ENCODE measurements around the gene GARIN5A.

The GARIN5A gene

DNA sequence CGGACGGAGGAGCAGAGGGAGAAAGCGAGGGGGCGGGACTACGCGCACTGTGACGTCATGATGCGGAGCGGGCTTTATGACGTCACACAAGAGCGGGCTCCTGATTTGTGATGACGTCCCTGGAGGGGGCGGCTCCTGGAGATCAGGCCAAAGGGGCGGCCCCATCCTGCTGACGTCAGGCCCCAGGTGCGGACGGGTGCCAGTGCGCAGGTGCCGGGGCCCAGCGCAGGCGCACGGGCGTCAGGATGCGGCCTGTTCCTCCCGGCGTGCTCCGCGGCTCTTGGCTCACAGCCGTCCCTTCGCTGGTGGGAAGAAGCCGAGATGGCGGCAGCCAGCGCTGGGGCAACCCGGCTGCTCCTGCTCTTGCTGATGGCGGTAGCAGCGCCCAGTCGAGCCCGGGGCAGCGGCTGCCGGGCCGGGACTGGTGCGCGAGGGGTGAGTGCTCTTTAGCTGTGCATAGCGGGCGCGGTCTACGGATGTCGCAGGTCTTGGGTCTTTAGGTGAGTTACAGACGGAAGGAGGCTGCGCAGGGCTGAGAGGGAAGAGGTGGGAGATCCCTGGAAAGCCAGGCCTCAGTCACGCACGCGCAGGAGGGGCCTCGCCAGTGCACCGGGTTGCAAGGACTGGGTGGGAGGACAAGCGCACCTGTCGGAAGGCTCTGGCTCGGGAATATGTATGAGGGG lies at the start of gene GARIN5A, which contains the start of gene EMC10:
Gene GARIN5A (minus strand): TSS at position 625 of the 683 bp plus-strand sequence. CDS start 460 bp downstream, at position 165.
Gene EMC10 (plus strand): TSS at position 284 of the 683 bp plus-strand sequence. CDS start 38 bp downstream, at position 322.
- DNase-seq: peak; percentile 97

DNA sequence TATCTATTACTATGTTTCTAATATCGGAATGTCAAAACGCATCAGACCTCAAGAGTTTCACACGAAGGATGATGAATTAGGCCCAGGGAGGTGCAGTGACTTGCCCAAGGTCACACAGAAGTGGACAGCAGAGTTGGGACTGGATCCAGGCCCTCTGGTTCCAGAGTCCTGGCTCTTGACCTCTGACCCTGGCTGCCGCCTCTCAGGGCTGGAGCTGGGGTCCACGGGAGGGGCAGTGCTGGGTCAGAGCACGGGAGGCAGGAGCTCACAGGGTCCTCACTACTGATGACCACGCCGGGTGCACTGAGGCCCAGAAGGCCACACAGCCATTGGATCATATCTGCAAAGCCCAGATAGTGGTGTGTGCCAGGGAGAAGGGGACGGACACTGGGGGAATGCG lies 46.2 kb upstream of the GARIN5A start:
- DNase-seq: no peak

DNA sequence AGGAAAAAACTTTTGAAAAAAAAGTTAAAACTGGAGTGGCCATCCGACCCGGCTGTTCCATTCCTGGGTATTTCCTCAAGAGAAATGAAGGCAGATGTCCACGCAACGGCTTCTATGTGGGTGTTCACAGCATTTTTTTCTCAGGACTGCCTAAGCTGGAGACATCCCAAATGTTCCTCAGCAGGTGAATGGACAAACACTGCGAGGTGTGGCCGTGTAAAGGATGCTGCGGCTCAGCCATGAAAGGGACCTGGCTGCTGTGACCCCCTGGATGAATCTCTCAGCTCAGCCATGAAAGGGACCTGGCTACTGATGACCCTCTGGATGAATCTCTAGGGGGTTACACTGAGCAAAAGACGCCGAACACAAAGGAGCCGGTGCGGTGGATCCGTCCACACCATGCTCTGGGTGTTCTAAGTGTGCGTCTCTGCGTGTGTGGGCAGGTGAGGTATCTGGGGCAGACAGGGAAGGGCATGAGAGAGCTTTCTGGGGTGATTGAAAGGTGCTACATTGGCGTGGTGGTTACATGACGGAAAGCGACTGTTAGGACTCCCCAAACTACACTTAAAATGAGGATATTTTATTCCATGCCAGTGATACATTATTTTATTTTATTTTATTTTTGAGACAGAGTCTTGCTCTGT lies 44.3 kb upstream of the GARIN5A start:
- DNase-seq: no peak

- DNase-seq: no peak
Measured at GRCh38 chr19:50519006-50519575, 42.4 kb upstream of the GARIN5A start.

DNA sequence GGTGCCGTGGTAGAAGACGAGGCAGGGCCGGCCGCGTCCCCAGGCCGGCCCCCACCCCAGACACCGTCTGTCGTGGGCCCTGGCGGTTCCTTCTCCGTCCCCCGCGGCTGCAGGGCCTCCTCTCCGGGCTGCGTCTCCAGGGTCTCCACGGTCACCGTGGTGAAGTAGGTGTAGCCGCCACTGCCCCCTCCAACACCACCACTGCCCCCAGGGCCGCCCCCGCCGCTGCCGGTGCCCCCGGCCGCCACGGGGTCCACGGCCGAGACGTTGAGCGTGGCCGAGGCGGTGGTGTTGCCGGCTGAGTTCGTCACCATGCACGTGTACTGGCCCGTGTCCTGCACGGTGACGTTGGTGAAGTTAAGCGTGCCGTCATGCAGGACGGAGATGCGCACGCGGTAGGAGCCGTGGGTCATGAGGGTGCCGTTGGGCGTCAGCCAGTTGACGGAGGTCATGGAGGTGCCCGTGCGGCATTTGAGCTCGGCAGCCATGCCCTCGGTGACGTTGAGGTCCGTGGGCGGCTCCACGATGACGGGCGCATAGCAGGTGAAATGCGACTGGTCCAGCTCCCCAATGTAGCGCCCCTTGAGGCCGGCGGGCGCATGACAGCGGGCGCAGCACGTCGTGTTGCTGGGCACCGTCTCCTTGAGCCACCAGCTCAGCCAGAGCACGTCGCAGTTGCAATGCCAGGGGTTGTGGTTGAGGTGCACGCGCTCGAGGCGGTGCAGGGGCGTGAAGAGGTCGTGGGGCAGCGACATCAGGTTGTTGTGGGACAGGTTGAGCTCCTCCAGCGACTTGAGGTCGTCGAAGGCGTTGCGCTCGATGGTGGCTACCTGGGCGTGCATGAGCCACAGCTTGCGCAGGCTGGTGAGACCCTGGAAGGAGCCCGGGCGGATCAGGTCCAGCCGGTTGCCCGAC lies 41.7 kb upstream of the GARIN5A start:
- no peak for DNase-seq

- DNase-seq: no peak
Measured at GRCh38 chr19:50517704-50518075, 41.0 kb upstream of the GARIN5A start.

DNA sequence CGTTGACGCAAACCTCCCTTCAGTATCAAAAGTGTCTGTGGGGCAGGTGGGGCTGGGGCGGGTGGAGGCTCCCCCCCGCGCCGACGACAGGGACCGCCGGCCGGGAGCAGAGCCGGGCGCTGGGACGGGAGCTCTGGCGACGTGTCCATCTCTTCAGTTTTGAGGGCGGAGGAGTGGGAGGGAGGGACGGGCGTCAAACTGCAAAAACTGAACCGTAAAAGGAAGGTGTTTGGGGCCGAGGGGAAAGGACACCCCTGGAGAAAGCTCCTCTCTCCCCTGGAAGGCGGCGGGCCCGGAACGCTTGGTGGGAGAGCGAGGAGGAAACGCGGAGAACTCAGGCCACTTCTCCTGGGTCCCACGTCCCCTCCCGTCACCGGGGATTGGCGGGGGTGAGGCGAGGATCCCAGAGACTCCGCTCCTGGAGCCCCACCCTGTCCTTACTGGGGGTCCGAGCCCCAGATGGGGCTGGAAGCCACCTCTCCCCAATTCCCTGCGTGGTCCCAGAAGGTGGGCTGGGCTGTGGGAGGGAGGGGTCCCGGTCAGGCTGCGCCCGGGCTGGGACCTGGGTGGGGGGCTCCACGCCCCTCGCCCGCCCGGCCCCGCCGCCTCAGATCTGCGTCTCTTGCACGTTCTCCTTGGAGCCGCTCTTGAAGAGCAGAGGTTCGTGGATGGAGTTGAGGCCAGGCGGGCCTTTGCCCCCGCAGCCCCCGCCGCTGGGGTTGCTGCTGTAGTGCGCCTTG lies 40.5 kb upstream of the GARIN5A start:
- no peak for DNase-seq

DNA sequence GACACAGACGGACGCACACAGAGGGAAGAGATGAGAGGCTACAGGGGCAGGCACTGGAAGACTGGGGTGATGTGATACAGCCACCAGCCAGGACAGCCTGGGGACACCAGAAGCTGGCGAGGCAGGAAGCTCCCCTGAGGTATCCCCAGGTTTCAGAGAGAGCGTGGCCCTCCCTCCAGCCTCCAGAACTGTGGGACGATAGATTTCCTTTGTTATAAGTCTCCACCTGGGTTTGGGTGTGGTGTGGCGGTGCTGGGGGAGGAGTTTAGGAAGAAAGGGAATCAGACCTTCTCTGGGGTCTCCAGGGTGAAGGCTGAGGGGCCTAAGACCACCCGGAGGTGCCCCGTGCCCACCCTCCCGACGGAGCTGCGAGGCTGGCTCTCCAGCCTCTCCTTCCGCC lies 39.8 kb upstream of the GARIN5A start:
- DNase-seq: no peak

DNA sequence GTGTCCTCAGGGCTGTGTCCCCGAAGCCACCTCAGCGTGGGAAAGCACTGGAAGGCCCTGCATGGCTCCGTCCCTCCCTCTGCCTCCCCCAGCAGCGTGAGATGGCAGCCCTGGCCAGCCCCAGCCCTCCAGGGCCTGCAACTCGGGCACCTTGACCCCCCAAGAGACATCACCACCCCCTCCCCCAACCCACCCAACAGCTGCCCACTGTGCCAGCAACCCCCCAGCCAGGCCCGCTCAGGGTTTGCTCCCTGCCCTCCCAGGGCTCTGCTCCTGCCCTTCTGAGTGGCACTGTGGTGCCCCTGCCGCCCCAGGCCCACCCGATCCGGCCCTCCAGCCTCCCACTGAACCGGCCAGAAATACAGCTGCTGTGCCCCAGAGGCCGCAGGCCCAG lies 38.5 kb upstream of the GARIN5A start:
- no peak for DNase-seq

DNA sequence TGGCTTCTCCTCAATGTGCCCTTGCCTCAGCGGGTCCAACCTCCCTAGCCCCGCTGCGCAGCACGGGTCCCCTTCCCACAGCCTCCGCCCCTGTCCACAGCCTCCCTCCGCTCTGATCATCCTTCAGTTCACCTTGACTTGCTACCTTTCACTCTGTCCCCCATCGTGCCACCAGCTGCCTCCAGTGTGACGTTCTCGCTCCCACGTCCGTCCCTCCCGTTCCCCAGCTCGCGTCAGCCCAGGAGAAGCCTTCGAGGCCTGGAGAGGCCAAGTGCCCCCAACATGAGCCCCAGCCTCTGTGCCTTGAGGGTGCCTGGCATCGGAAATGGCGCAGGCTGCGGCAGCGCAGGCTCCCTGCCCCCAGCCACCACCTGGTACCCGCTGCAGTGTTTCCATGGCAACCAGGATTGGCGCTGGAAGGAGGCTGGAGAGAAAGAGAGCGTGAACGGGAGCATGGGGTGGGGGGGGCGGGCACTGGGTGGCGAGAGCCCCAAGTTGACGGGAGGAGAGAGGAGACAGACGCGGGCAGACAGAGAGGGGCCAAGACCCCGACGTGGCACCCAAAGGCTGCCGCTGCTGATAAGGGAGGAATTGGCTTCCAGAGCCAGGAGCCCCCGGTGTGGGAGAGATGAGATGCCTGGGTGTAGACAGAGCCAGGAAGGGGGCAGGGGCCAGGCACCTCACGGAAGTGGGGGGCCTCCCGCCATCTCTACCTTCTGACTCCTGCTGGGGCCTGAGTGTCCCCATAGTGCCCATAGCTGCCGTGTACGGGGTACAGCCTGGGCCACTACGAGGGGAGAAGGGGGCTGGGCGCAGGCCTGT lies 37.9 kb upstream of the GARIN5A start:
- DNase-seq: no peak

- no peak for DNase-seq
Measured at GRCh38 chr19:50513746-50514345, 37.2 kb upstream of the GARIN5A start, which contains the start of gene ASPDH. Gene ASPDH, minus strand, starts transcription at chr19:50513913. Its CDS starts 90 bp downstream, at chr19:50513823.

DNA sequence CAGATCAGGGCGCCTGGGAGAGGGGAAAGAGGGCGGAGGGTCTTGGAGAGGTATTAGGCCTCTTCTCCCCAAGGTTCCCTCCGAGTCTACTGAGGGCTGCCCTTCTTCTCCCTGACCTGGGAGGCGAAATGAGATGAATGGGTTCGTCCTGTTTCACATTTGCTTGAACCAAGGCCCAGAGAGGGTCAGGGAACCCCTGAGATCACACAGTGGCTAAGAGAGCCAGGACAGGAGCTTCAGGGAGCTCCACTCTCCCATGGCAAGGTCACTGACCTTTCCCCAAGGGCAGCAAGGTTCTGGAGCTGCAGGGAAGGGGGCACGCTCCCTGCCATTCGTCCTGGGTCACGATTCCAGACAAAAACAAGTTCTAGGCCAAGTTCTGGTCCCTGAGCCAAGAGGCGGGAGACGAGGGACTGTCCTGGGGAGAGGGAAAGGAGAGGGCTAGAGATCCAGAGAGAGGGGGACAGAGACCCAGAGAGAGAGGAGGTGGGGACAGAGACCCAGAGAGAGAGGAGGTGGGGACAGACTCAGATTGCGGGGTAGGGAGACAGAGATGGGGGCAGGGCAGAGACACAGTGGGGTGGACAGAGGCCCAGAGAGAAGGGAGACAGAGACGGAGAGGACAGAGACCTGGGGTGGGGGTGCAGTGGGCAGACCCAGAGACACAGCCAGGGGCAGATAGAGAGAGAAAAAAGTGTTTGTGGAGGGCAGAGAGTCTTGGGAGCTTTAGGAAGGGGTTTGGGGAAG lies 36.5 kb upstream of the GARIN5A start:
- DNase-seq: no peak

- no peak for DNase-seq
Measured at GRCh38 chr19:50512112-50512998, 35.7 kb upstream of the GARIN5A start.

DNA sequence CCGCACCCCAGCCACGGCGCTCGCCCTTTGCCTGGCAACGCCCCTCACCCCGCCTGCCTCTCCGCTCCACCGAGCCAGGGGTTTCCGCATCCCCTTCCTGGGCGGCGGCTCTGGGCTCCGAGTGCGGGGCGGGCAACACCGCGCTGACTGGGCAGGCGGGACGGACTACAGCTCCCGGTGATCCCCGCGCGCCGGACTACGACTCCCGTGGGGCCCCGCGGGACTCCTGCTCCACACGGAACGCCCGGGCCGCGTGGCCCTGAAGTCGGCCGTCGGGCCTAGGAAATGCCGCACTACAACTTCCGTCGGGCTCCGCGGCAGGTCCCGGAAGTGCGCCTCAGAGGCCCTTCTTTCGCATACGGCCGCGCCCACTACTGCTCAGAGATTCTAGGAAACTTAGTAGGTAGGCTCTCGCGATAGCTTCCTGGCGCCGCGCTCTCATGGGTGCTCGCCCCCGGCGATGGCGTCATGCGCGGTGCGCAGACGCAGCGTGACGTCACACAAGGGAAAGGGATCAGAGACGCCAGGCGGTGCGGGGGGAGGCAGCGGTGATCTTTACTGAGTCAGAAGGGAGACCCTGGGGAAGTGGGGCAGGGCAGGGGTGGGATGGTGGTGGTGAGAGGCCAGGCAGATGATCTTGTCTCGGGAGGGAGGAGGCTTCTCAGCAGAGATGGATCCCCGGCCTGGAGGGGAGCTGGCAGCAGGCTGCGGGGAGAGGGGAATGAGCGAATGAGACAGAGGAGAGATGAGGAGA lies 34.6 kb upstream of the GARIN5A start, which contains the start of gene JOSD2:
Gene JOSD2 (minus strand): TSS at position 123 of the 754 bp plus-strand sequence. CDS start 760 bp downstream, outside the sequence.
- peak; percentile 99 for DNase-seq

GRCh38 chr19:50510700-50511068 lies 34.0 kb upstream of the GARIN5A start:
- no peak for DNase-seq

- DNase-seq: no peak
Measured at GRCh38 chr19:50510121-50510670, 33.5 kb upstream of the GARIN5A start.

DNA sequence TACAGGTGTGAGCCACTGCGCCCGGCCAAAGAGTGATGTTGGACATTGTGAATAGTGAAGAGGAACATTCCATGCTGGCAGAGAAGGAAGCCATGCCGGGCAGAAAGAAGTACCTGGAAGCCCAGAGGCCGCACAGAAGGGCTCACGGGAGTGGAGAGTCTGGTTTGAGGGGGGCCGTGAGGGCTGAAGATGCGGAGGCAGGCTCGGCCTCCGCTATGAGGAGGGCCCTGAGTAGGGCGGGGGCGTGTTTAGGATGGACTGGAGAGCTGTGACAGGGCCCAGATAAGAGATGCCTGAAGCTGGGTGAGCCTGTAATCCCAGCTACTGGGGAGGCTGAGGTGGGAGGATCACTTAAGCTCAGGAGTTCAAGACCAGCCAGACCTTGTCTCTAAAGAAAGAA lies 32.7 kb upstream of the GARIN5A start:
- DNase-seq: no peak

GRCh38 chr19:50508843-50509190 lies 32.2 kb upstream of the GARIN5A start:
- no peak for DNase-seq
